Thyroid gland (tissue), 4 donors: ENCODE results near the gene TNFRSF11A.

Experiments used
- POLR2A ChIP-seq, 2 donors: fragments of 450-650 bp; IDR thresholded peaks; one replicate each; pipeline ENCODE4 v1.6.1; 2017; ENCODE audit warnings: antibody characterized with exemption in 2 of 2, mild to moderate bottlenecking in 2 of 2, moderate library complexity in 1 of 2
- TF ChIP-seq, protein P1 (sequence below), 6 experiments: fragments of 200-600 bp in 3 of 6; fragments of 450-650 bp in 3 of 6; sonication (generic) in 3 of 6; IDR thresholded peaks; one replicate each; pipeline ENCODE4 v1.5.1; 2016 to 2019; ENCODE audit warnings: antibody characterized with exemption in 6 of 6, mild to moderate bottlenecking in 2 of 6, inconsistent platforms in 1 of 6, moderate library complexity in 1 of 6

- no peak for TF ChIP-seq POLR2A (IDR thresholded peaks at IDR 0.05)
- TF ChIP-seq, protein P1, sequence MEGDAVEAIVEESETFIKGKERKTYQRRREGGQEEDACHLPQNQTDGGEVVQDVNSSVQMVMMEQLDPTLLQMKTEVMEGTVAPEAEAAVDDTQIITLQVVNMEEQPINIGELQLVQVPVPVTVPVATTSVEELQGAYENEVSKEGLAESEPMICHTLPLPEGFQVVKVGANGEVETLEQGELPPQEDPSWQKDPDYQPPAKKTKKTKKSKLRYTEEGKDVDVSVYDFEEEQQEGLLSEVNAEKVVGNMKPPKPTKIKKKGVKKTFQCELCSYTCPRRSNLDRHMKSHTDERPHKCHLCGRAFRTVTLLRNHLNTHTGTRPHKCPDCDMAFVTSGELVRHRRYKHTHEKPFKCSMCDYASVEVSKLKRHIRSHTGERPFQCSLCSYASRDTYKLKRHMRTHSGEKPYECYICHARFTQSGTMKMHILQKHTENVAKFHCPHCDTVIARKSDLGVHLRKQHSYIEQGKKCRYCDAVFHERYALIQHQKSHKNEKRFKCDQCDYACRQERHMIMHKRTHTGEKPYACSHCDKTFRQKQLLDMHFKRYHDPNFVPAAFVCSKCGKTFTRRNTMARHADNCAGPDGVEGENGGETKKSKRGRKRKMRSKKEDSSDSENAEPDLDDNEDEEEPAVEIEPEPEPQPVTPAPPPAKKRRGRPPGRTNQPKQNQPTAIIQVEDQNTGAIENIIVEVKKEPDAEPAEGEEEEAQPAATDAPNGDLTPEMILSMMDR (IDR thresholded peaks at IDR 0.05): no peak
These were observed 6.6 kb upstream of the TNFRSF11A start for GRCh38 chr18:62318228-62319180.
